Measurements from ENCODE around the gene PHGDH. TPM values are rescaled to one million over a fixed set of nuclear protein-coding genes. Genes with fewer than 3 reads are reported as not detected.

The PHGDH gene
- total RNA-seq, 1 donor from 2014 or later: 371 TPM

GRCh38 chr1:119720866-119721440 lies 9.2 kb downstream of the PHGDH start:
- no peaks in the 10 kb centered on the region for H3K36me3 ChIP-seq (ENCODE audit: insufficient read depth, low read length)

GRCh38 chr1:119721896-119722295 lies 10.2 kb downstream of the PHGDH start:
- Histone ChIP-seq H3K4me2 (ENCODE audit: low read length) (no peak overlapping the region), H3K4me3 (ENCODE audit: insufficient read depth, low read depth, low read length) (no peak overlapping the region), H3K27me3 (ENCODE audit: insufficient read depth, low read length) (no peaks in the 10 kb centered on the region), H3K36me3 (ENCODE audit: insufficient read depth, low read length) (no peaks in the 10 kb centered on the region), H3K4me1 (ENCODE audit: insufficient read depth, low read length) (no peaks in the 10 kb centered on the region), H3K9me3 (ENCODE audit: insufficient read depth, low read depth, low read length) (no peaks in the 10 kb centered on the region), H4K20me1 (ENCODE audit: insufficient read depth, low read length) (peaks cover 14% of the 10 kb centered on the region), H3K27ac (ENCODE audit: low read depth, low read length) (no peak overlapping the region), H3K79me2 (ENCODE audit: insufficient read depth, low read length) (peaks cover 4% of the 10 kb centered on the region), H3K9ac (ENCODE audit: low read length) (no peak overlapping the region), H2AFZ (ENCODE audit: low read depth, low read length) (no peak overlapping the region)
- peaks cover 46% of the 10 kb centered on the region for H3K36me3 Mint-ChIP-seq (ENCODE audit: low read depth, unreplicated experiment)
- TF ChIP-seq CTCF (IDR thresholded peaks at IDR 0.05; ENCODE audit: insufficient read depth, low read depth, low read length): no peak
- no peak for TF ChIP-seq EZH2 (IDR thresholded peaks at IDR 0.05; ENCODE audit: insufficient read depth, low read length)
- DNase-seq (ENCODE audit: low read depth) (no peak), FAIRE-seq (no peak)
- H3K27me3 Mint-ChIP-seq (ENCODE audit: low read depth, unreplicated experiment): no peaks in the 10 kb centered on the region
- H3K9me3 Mint-ChIP-seq (ENCODE audit: unreplicated experiment): no peaks in the 10 kb centered on the region
- H3K27ac Mint-ChIP-seq (ENCODE audit: unreplicated experiment): no peak overlapping the region
- H3K4me3 Mint-ChIP-seq (ENCODE audit: unreplicated experiment): peak overlapping the region; percentile 40
- H3K4me1 Mint-ChIP-seq (ENCODE audit: low read depth, unreplicated experiment): peaks cover 15% of the 10 kb centered on the region

More at GRCh38 chr1:119720866-119721440, 9.2 kb downstream of the PHGDH start:
- H3K79me2 ChIP-seq (ENCODE audit: insufficient read depth, low read length): peaks cover 11% of the 10 kb centered on the region
- H3K9me3 ChIP-seq (ENCODE audit: insufficient read depth, low read depth, low read length): no peaks in the 10 kb centered on the region
- peaks cover 42% of the 10 kb centered on the region for H3K36me3 Mint-ChIP-seq (ENCODE audit: low read depth, unreplicated experiment)
- no peak overlapping the region for H3K9ac ChIP-seq (ENCODE audit: low read length)
- no peak overlapping the region for H3K4me3 ChIP-seq (ENCODE audit: insufficient read depth, low read depth, low read length)
- no peaks in the 10 kb centered on the region for H3K27me3 Mint-ChIP-seq (ENCODE audit: low read depth, unreplicated experiment)
- no peak overlapping the region for H2AFZ ChIP-seq (ENCODE audit: low read depth, low read length)
- peak overlapping the region; percentile 71 for H3K27ac Mint-ChIP-seq (ENCODE audit: unreplicated experiment)
- DNase-seq (ENCODE audit: low read depth) (no peak), FAIRE-seq (no peak)
- peaks cover 20% of the 10 kb centered on the region for H4K20me1 ChIP-seq (ENCODE audit: insufficient read depth, low read length)
- no peaks in the 10 kb centered on the region for H3K27me3 ChIP-seq (ENCODE audit: insufficient read depth, low read length)
- H3K27ac ChIP-seq (ENCODE audit: low read depth, low read length): no peak overlapping the region
- H3K4me3 Mint-ChIP-seq (ENCODE audit: unreplicated experiment): no peak overlapping the region
- H3K9me3 Mint-ChIP-seq (ENCODE audit: unreplicated experiment): no peaks in the 10 kb centered on the region
- no peaks in the 10 kb centered on the region for H3K4me1 ChIP-seq (ENCODE audit: insufficient read depth, low read length)
- no peak for TF ChIP-seq CTCF (IDR thresholded peaks at IDR 0.05; ENCODE audit: insufficient read depth, low read depth, low read length)
- no peak for TF ChIP-seq EZH2 (IDR thresholded peaks at IDR 0.05; ENCODE audit: insufficient read depth, low read length)
- H3K4me2 ChIP-seq (ENCODE audit: low read length): no peak overlapping the region
- H3K4me1 Mint-ChIP-seq (ENCODE audit: low read depth, unreplicated experiment): peaks cover 21% of the 10 kb centered on the region

- Histone ChIP-seq H3K9me3 (ENCODE audit: insufficient read depth, low read depth, low read length) (no peaks in the 10 kb centered on the region), H2AFZ (ENCODE audit: low read depth, low read length) (no peak overlapping the region), H3K9ac (ENCODE audit: low read length) (no peak overlapping the region), H4K20me1 (ENCODE audit: insufficient read depth, low read length) (peaks cover 6% of the 10 kb centered on the region), H3K36me3 (ENCODE audit: insufficient read depth, low read length) (no peaks in the 10 kb centered on the region), H3K27me3 (ENCODE audit: insufficient read depth, low read length) (no peaks in the 10 kb centered on the region), H3K27ac (ENCODE audit: low read depth, low read length) (no peak overlapping the region), H3K4me1 (ENCODE audit: insufficient read depth, low read length) (no peaks in the 10 kb centered on the region), H3K4me3 (ENCODE audit: insufficient read depth, low read depth, low read length) (no peak overlapping the region), H3K4me2 (ENCODE audit: low read length) (no peak overlapping the region), H3K79me2 (ENCODE audit: insufficient read depth, low read length) (no peaks in the 10 kb centered on the region)
- FAIRE-seq (no peak), DNase-seq (ENCODE audit: low read depth) (no peak)
- no peak for TF ChIP-seq EZH2 (IDR thresholded peaks at IDR 0.05; ENCODE audit: insufficient read depth, low read length)
- no peak for TF ChIP-seq CTCF (IDR thresholded peaks at IDR 0.05; ENCODE audit: insufficient read depth, low read depth, low read length)
- Mint-ChIP-seq H3K9me3 (ENCODE audit: unreplicated experiment) (no peaks in the 10 kb centered on the region), H3K27me3 (ENCODE audit: low read depth, unreplicated experiment) (no peaks in the 10 kb centered on the region), H3K27ac (ENCODE audit: unreplicated experiment) (no peak overlapping the region), H3K36me3 (ENCODE audit: low read depth, unreplicated experiment) (peaks cover 62% of the 10 kb centered on the region), H3K4me1 (ENCODE audit: low read depth, unreplicated experiment) (peaks cover 9% of the 10 kb centered on the region), H3K4me3 (ENCODE audit: unreplicated experiment) (no peak overlapping the region)
These were observed 13.0 kb downstream of the PHGDH start for GRCh38 chr1:119724611-119725218.

All from astrocyte (in vitro differentiated cells and primary cell).